Measurements from ENCODE around the gene TMC8. TPM values are rescaled to one million over a fixed set of nuclear protein-coding genes. Genes with fewer than 3 reads are reported as not detected.

The TMC8 gene
- total and polyA plus RNA-seq, 12 donors: 0.44 to 28.8 (median 6.3) TPM

- peak overlapping the region in 2 of 5 donors; percentile 55 to 63 for H3K27ac ChIP-seq
- WGBS, 4 donors: 28 to 34% (median 31%) methylated on average over 21 to 58 of the region's 58 CpGs
- TF ChIP-seq CTCF (IDR thresholded peaks at IDR 0.05) (no peak), POLR2A (IDR thresholded peaks at IDR 0.05) (peak in 1 of 2 donors; percentile 34)
- intact Hi-C loops (cut with DNase I): no loop called here
- H3K4me1 ChIP-seq (replicated peaks in 1 of 2): peaks cover 21 to 39% of the 10 kb centered on the region in 2 donors
- H3K27me3 ChIP-seq: no peaks in the 10 kb centered on the region
- DNase-seq: peak; percentile 86 to 96 (median 93)
- H3K4me3 ChIP-seq: peak overlapping the region in 1 of 4 donors; percentile 34
- no peaks in the 10 kb centered on the region for H3K9me3 ChIP-seq (replicated peaks in 1 of 3)
- no peaks in the 10 kb centered on the region for H3K36me3 ChIP-seq (replicated peaks in 1 of 2)
Observed at GRCh38 chr17:78140169-78141051, 9.8 kb downstream of the TMC8 start.

- peaks cover 22 to 39% of the 10 kb centered on the region in 2 donors for H3K4me1 ChIP-seq (replicated peaks in 1 of 2)
- no peak for TF ChIP-seq POLR2A (IDR thresholded peaks at IDR 0.05)
- TF ChIP-seq CTCF (IDR thresholded peaks at IDR 0.05): no peak
- H3K9me3 ChIP-seq (replicated peaks in 1 of 3): no peaks in the 10 kb centered on the region
- intact Hi-C loops (cut with DNase I): no loop called here
- no peaks in the 10 kb centered on the region for H3K36me3 ChIP-seq (replicated peaks in 1 of 2)
- H3K27me3 ChIP-seq: no peaks in the 10 kb centered on the region
- peak overlapping the region in 1 of 5 donors; percentile 8 for H3K27ac ChIP-seq
- H3K4me3 ChIP-seq: no peak overlapping the region
- 75 to 82% (median 76%) methylated on average over 17 to 20 of the region's 20 CpGs for WGBS, 4 donors
- no peak for DNase-seq
Observed at GRCh38 chr17:78141437-78142118, 11.0 kb downstream of the TMC8 start.

- H3K27ac ChIP-seq: no peak overlapping the region
- no peaks in the 10 kb centered on the region for H3K36me3 ChIP-seq (replicated peaks in 1 of 2)
- peaks cover 22 to 39% of the 10 kb centered on the region in 2 donors for H3K4me1 ChIP-seq (replicated peaks in 1 of 2)
- intact Hi-C loops (cut with DNase I): no loop called here
- DNase-seq: peak in 6 of 7 donors; percentile 56 to 84 (median 66)
- no peaks in the 10 kb centered on the region for H3K9me3 ChIP-seq (replicated peaks in 1 of 3)
- H3K4me3 ChIP-seq: no peak overlapping the region
- TF ChIP-seq POLR2A (IDR thresholded peaks at IDR 0.05) (no peak), CTCF (IDR thresholded peaks at IDR 0.05) (no peak)
- no peaks in the 10 kb centered on the region for H3K27me3 ChIP-seq
- WGBS, 4 donors: 59 to 73% (median 67%) methylated on average over 10 to 16 of the region's 16 CpGs
Observed at GRCh38 chr17:78142119-78142861, 11.7 kb downstream of the TMC8 start.

Measured in adrenal gland (tissue), 12 donors.